ENCODE data around the gene SH2D1B. TPM values are rescaled to one million over a fixed set of nuclear protein-coding genes. Genes with fewer than 3 reads are reported as not detected.

Gene SH2D1B
- total RNA-seq, 6 donors from 2014 or later: 0.61 to 3.4 (median 1.1) TPM; not detected in 1

- TF ChIP-seq CTCF (IDR thresholded peaks at IDR 0.05) (no peak), POLR2A (IDR thresholded peaks at IDR 0.05) (no peak), EP300 (IDR thresholded peaks at IDR 0.05) (no peak), POLR2AphosphoS5 (IDR thresholded peaks at IDR 0.05) (no peak)
- Histone ChIP-seq H3K4me1 (no peaks in the 10 kb centered on the region), H3K27ac (no peak overlapping the region), H3K36me3 (no peaks in the 10 kb centered on the region), H3K27me3 (no peaks in the 10 kb centered on the region), H3K4me3 (no peak overlapping the region), H3K9me3 (no peaks in the 10 kb centered on the region)
- DNase-seq: peak in 1 of 2 donors; percentile 21
- ATAC-seq (ENCODE audit: low FRiP score in 2 of 2): peak in 1 of 2 donors; percentile 5
- 74 to 81% methylated on average over 7 to 13 of the region's 13 CpGs for WGBS, 2 donors
These were observed 39.5 kb downstream of the SH2D1B start for GRCh38 chr1:162372159-162373071.

DNA sequence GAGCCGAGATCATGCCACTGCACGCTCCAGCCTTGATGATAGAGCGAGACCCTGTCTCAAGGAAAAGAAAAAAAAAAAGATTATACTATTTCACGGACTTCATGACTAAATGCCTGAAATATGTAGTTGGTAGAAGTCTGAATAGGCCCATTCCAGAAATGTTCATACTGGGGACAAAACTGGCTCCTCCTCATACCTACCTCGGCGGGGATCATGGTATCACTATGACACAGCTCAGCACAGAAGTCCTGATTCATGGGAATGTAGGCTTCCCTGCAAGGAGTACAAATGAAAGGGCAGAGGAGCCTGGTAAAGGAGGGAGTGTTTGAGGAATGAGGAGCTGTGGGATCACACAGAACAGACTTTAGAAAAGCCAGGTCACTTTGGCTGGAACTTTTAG is 40.3 kb downstream of the SH2D1B start:
- no peaks in the 10 kb centered on the region for H3K4me1 ChIP-seq
- no peak for ATAC-seq (ENCODE audit: low FRiP score in 2 of 2)
- H3K27me3 ChIP-seq: no peaks in the 10 kb centered on the region
- no peak overlapping the region for H3K4me3 ChIP-seq
- TF ChIP-seq POLR2AphosphoS5 (IDR thresholded peaks at IDR 0.05) (no peak), EP300 (IDR thresholded peaks at IDR 0.05) (no peak), POLR2A (IDR thresholded peaks at IDR 0.05) (no peak), CTCF (IDR thresholded peaks at IDR 0.05) (no peak)
- WGBS, 2 donors: 92% methylated on average over 6 of the region's 6 CpGs
- no peak overlapping the region for H3K27ac ChIP-seq
- H3K36me3 ChIP-seq: no peaks in the 10 kb centered on the region
- no peaks in the 10 kb centered on the region for H3K9me3 ChIP-seq
- no peak for DNase-seq

- H3K9me3 ChIP-seq: no peaks in the 10 kb centered on the region
- no peak overlapping the region for H3K27ac ChIP-seq
- ATAC-seq (ENCODE audit: low FRiP score in 2 of 2) (no peak), DNase-seq (no peak)
- WGBS, 2 donors: 92 to 96% methylated on average over 3 of the region's 3 CpGs
- no peaks in the 10 kb centered on the region for H3K27me3 ChIP-seq
- no peaks in the 10 kb centered on the region for H3K36me3 ChIP-seq
- H3K4me3 ChIP-seq: no peak overlapping the region
- no peaks in the 10 kb centered on the region for H3K4me1 ChIP-seq
- TF ChIP-seq POLR2A (IDR thresholded peaks at IDR 0.05): no peak
- no peak for TF ChIP-seq POLR2AphosphoS5 (IDR thresholded peaks at IDR 0.05)
- TF ChIP-seq EP300 (IDR thresholded peaks at IDR 0.05): no peak
- no peak for TF ChIP-seq CTCF (IDR thresholded peaks at IDR 0.05)
These were observed 41.2 kb downstream of the SH2D1B start for GRCh38 chr1:162370721-162371120.

GRCh38 chr1:162370161-162370560 is 41.8 kb downstream of the SH2D1B start:
- WGBS, 2 donors: 74 to 81% methylated on average over 1 of the region's 1 CpG

More at GRCh38 chr1:162370161-162370560, 41.8 kb downstream of the SH2D1B start:
- Histone ChIP-seq H3K4me3 (no peak overlapping the region), H3K27ac (no peak overlapping the region), H3K36me3 (no peaks in the 10 kb centered on the region), H3K4me1 (no peaks in the 10 kb centered on the region), H3K9me3 (no peaks in the 10 kb centered on the region), H3K27me3 (no peaks in the 10 kb centered on the region)
- no peak for TF ChIP-seq POLR2AphosphoS5 (IDR thresholded peaks at IDR 0.05)
- TF ChIP-seq EP300 (IDR thresholded peaks at IDR 0.05): no peak
- TF ChIP-seq POLR2A (IDR thresholded peaks at IDR 0.05): no peak
- no peak for TF ChIP-seq CTCF (IDR thresholded peaks at IDR 0.05)
- ATAC-seq (ENCODE audit: low FRiP score in 2 of 2) (no peak), DNase-seq (no peak)

Data from upper lobe of left lung (tissue), 6 donors.